DND-41 (cell line): ENCODE measurements around the gene SRGN.

Experiments
- EZH2 ChIP-seq: IDR thresholded peaks from 3 replicates; pipeline ENCODE4 v1.6.1; 2012; ENCODE audit warnings: borderline replicate concordance, low read depth, mild to moderate bottlenecking, moderate library complexity, low read length, inconsistent platforms; ENCODE audit not compliant: severe bottlenecking
- TF ChIP-seq, protein P1 (sequence below): IDR thresholded peaks from 2 replicates; pipeline ENCODE4 v1.5.1; 2012; ENCODE audit warnings: borderline replicate concordance, low read length, moderate library complexity, mild to moderate bottlenecking; ENCODE audit not compliant: poor library complexity, severe bottlenecking; ENCODE audit errors: extremely low read depth

DNA sequence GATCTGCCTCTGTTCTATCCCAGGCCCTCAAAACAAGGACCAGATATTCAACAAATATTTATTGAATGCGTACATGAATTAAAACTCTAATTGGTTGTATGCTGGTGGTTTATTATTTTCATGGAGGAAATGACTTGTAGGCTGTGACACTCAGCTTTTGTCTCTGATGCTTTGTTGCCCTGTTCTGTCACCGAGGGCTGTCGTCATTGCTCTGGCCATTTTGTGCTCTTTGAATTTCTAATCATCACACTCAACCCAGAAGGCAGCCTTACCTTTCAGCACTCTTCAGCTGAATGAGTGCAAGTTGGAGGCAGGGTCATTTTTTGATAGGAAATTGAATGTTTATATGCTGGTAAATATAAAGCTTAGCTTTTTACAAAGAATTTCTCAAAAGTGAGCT lies 14.5 kb downstream of the SRGN start:
- TF ChIP-seq, protein P1, sequence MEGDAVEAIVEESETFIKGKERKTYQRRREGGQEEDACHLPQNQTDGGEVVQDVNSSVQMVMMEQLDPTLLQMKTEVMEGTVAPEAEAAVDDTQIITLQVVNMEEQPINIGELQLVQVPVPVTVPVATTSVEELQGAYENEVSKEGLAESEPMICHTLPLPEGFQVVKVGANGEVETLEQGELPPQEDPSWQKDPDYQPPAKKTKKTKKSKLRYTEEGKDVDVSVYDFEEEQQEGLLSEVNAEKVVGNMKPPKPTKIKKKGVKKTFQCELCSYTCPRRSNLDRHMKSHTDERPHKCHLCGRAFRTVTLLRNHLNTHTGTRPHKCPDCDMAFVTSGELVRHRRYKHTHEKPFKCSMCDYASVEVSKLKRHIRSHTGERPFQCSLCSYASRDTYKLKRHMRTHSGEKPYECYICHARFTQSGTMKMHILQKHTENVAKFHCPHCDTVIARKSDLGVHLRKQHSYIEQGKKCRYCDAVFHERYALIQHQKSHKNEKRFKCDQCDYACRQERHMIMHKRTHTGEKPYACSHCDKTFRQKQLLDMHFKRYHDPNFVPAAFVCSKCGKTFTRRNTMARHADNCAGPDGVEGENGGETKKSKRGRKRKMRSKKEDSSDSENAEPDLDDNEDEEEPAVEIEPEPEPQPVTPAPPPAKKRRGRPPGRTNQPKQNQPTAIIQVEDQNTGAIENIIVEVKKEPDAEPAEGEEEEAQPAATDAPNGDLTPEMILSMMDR = no peak
- no peak for TF ChIP-seq EZH2
